GM12864 (cell line): Measurements from ENCODE around the gene KDELR3.

Experiments
- DNase-seq: peaks from one replicate; pipeline ENCODE4 v3.0.0-alpha.2; 2011; ENCODE audit warnings: low read depth
- H3K4me3 ChIP-seq: 2 replicates; pipeline ENCODE4 v1.5.1; 2011; ENCODE audit warnings: mild to moderate bottlenecking, low read depth, low read length, control low read depth
- CTCF ChIP-seq: IDR thresholded peaks from 2 replicates; pipeline ENCODE4 v1.5.1; 2011; ENCODE audit warnings: low read depth, mild to moderate bottlenecking, moderate library complexity, low read length, control low read depth, inconsistent platforms; ENCODE audit errors: missing control alignments

Gene KDELR3

DNA sequence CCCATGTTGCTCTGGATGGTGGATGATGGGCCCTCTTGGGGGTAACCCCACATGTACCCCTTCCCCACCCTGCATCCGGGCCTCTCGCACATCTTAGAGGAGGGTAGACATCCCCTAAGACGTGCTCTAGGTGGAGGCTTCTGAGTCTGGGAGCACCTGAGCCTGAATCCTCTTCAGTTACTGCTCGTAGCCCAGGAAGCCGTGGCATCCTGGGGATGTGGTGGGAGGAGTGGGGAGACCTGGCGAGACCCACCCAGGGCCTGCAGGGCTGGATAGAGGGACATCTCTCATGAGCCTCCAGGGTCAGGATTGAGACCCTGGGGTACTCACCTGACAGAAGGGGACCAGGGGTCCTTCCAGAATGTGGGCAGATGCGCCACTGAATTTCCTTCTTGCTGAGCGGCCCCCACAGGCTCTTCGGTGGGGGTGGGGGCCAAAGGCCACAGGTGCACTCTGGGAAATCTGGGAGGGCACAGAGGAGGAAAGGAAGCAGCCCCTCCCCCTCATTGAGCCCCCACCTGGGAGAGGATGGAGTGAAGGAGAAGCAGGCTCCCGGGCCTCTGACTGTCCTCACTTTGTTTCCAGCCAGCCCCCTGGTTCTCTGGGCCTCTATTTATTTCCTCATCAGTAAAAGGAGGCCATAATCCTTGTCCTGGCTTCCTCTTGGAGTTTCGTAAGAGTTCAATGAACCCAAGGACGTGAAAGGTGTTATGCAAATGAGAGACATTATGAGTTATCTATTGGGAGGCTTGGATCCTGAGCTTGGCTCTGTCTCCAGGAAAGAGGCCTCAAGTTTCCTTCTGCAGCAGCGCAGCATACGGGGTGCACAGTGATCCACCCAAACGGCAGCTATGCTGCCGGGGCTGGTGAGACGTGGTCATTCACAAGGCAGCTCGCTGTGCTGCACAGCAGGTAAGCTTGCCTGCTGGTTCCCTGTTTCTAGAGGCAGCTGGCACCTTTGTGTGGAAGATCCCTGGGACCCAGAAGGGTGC is 44.1 kb upstream of the KDELR3 start:
- no peak for TF ChIP-seq CTCF
- no peak overlapping the region for H3K4me3 ChIP-seq
- DNase-seq, result no peak

DNA sequence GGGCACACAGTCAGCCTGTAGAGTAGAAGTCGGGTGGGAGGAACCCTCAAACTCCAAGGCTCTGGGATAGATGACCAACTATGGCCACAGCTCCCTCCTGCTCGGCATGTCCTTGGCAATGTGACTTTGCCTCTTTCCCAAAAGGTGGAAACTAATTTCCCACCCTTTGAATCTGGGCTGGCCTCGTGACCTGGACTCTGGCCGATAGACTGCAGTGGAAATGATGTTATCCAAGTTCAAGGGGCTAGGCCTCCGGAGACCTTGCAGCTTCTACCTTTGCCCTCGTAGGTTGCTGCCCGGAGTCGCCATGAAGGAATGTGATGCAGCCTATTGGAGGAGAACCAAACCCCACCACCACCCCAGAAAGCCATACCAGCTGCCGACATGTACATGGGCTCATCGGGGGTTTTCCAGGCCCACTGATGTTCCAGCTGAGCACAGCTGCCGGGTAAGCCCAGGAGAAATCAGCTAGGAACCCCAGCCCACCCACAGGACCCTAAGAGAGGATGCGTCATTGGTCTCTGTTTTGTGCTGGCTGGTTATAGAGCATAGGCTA is 43.3 kb upstream of the KDELR3 start:
- no peak for TF ChIP-seq CTCF
- DNase-seq, result no peak
- no peak overlapping the region for H3K4me3 ChIP-seq

- H3K4me3 ChIP-seq, result no peak overlapping the region
- no peak for TF ChIP-seq CTCF
Measured at GRCh38 chr22:38426628-38427027, 41.3 kb upstream of the KDELR3 start.

DNA sequence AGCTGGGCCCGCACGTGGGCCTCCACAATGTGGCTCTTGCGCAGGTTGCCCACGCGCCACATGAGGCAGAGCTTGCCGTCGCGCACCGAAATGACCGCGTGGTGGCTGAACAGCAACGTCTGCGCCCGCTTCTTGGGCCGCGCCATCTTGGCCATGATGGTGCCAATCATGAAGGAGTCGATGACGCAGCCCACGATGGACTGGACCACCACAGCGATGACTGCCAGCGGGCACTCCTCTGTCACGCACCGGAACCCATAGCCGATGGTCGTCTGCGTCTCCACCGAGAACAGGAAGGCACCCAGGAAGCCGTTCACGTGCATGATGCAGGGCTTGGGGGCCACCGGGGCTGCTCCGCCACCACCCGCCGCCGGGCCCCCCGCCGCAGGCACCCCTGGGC is 40.4 kb upstream of the KDELR3 start:
- H3K4me3 ChIP-seq, result no peak overlapping the region
- TF ChIP-seq CTCF, result no peak
- DNase-seq, result no peak

More at GRCh38 chr22:38426628-38427027, 41.3 kb upstream of the KDELR3 start:
- no peak for DNase-seq

DNA sequence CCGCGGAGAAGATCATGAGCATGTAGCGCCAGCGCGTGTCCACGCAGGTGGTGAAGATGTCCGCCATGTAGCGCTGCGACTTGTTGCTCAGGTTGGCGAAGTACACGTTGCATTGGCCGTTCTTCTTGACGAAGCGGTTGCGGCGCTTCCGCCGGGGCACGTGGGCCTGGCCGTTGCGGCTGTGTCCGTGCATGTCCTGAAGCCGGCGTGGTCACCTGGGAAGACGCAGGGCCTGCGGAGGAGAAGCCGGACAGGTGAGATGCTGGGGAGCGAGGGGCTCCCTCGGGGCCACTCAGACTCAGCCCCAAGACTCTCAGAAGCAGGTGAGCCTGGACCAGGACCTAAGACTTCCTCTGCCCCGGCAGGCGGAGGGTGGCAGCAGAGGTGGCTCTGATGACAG is 40.0 kb upstream of the KDELR3 start:
- TF ChIP-seq CTCF, result no peak
- H3K4me3 ChIP-seq, result no peak overlapping the region
- DNase-seq, result no peak

DNA sequence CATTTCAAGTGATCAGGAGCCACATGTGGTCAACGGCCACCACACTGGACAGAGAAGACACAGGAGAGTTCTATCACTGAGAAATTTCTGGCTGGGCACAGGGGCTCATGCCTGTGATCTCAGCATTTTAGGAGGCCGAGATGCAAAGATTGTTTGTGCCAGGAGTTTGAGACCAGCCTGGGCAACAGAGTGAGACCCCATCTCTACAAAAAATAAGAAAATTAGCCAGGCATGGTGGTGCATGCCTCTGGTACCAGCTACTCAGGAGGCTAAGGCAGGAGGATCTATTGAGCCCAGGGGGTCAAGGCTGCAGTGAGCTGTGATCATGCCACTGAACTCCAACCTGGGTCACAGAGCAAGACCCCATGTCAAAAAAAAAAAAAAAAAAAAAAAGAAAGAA is 39.2 kb upstream of the KDELR3 start:
- no peak overlapping the region for H3K4me3 ChIP-seq
- no peak for DNase-seq
- TF ChIP-seq CTCF, result no peak
